HEK293 (cell line): Measurements from ENCODE around the gene PTCHD1.

Experiments used
- CTCF ChIA-PET: fragments of 350-600 bp; formaldehyde crosslinking; extraction: SDS; loops from one replicate; lab custom pipeline; 2021; ENCODE audit warnings: antibody characterized with exemption; lab: Yijun Ruan, JAX
- POLR2A ChIA-PET: fragments of 300-600 bp; formaldehyde crosslinking; extraction: SDS; loops from one replicate; lab custom pipeline; 2020; ENCODE audit warnings: antibody characterized with exemption, inconsistent platforms; lab: Yijun Ruan, JAX
- H3K27ac ChIP-seq: fragments of 200-500 bp; sonication (Bioruptor generic); 2 replicates; pipeline ENCODE4 v1.5.1; 2014; ENCODE audit warnings: low read depth, low read length, control low read depth, inconsistent platforms; ENCODE audit errors: extremely low read depth
- H3K36me3 ChIP-seq, 2 experiments: fragments of 200-500 bp in 1 of 2; sonication (Bioruptor generic) in 1 of 2; 1 replicate in 1 of 2; 2 replicates in 1 of 2; pipeline ENCODE4 v1.5.1; 2014 to 2017; ENCODE audit warnings: inconsistent platforms in 2 of 2, low read length in 2 of 2; ENCODE audit not compliant: control insufficient read depth in 2 of 2, insufficient read depth in 1 of 2
- H3K4me1 ChIP-seq: fragments of 200-500 bp; sonication (Bioruptor generic); 2 replicates; pipeline ENCODE4 v1.5.1; 2014; ENCODE audit warnings: mild to moderate bottlenecking, low read length, inconsistent platforms; ENCODE audit not compliant: control insufficient read depth, insufficient read depth
- H3K4me3 ChIP-seq: 2 replicates; pipeline ENCODE4 v1.5.1; 2011; ENCODE audit warnings: low read depth, mild to moderate bottlenecking, control low read depth, low read length, moderate library complexity
- H3K9me3 ChIP-seq: fragments of 200-500 bp; sonication (Bioruptor generic); 2 replicates; pipeline ENCODE4 v1.5.1; 2014; ENCODE audit warnings: low read depth, low read length, inconsistent platforms; ENCODE audit not compliant: control insufficient read depth, insufficient read depth
- ATF2 ChIP-seq: fragments of 450-650 bp; formaldehyde crosslinking; IDR thresholded peaks from 2 replicates; pipeline ENCODE4 v1.5.1; 2016; ENCODE audit warnings: missing biosample characterization, missing genetic modification characterization, low read depth
- GLI4 ChIP-seq: fragments of 450-650 bp; formaldehyde crosslinking; IDR thresholded peaks from 2 replicates; pipeline ENCODE4 v1.5.1; 2016; ENCODE audit warnings: missing biosample characterization, missing genetic modification characterization
- GLIS1 ChIP-seq: fragments of 450-650 bp; formaldehyde crosslinking; IDR thresholded peaks from 2 replicates; pipeline ENCODE4 v1.5.1; 2016; ENCODE audit warnings: missing biosample characterization, missing genetic modification characterization
- MEIS1 ChIP-seq: sonication (generic); formaldehyde crosslinking; IDR thresholded peaks from 2 replicates; pipeline ENCODE4 v1.8.1; 2022; ENCODE audit warnings: missing genetic modification reagents, mild to moderate bottlenecking, borderline replicate concordance
- PRDM1 ChIP-seq: fragments of 450-650 bp; formaldehyde crosslinking; IDR thresholded peaks from 2 replicates; pipeline ENCODE4; 2016; ENCODE audit warnings: missing biosample characterization, missing genetic modification characterization
- PRDM2 ChIP-seq: fragments of 450-650 bp; formaldehyde crosslinking; IDR thresholded peaks from 2 replicates; pipeline ENCODE4 v1.5.1; 2016; ENCODE audit warnings: missing biosample characterization, missing genetic modification characterization, borderline replicate concordance
- SP2 ChIP-seq: fragments of 450-650 bp; formaldehyde crosslinking; IDR thresholded peaks from 2 replicates; pipeline ENCODE4 v1.5.1; 2016; ENCODE audit warnings: missing biosample characterization, missing genetic modification characterization
- SP3 ChIP-seq: fragments of 450-650 bp; formaldehyde crosslinking; IDR thresholded peaks from 2 replicates; pipeline ENCODE4 v1.5.1; 2016; ENCODE audit warnings: missing biosample characterization, missing genetic modification characterization
- YY1 ChIP-seq: fragments of 450-650 bp; formaldehyde crosslinking; IDR thresholded peaks from 2 replicates; pipeline ENCODE4 v1.5.1; 2018; ENCODE audit warnings: missing biosample characterization, missing genetic modification characterization
- ZBTB1 ChIP-seq: fragments of 450-650 bp; formaldehyde crosslinking; IDR thresholded peaks from 2 replicates; pipeline ENCODE4 v1.5.1; 2016; ENCODE audit warnings: missing biosample characterization, missing genetic modification characterization
- ZFP3 ChIP-seq: fragments of 450-650 bp; formaldehyde crosslinking; IDR thresholded peaks from 2 replicates; pipeline ENCODE4 v1.5.1; 2016; ENCODE audit warnings: low read depth, missing biosample characterization, missing genetic modification characterization
- ZNF157 ChIP-seq: fragments of 450-650 bp; formaldehyde crosslinking; IDR thresholded peaks from 2 replicates; pipeline ENCODE4 v1.5.1; 2016; ENCODE audit warnings: missing biosample characterization, missing genetic modification characterization
- ZNF184 ChIP-seq: fragments of 450-650 bp; IDR thresholded peaks from 2 replicates; pipeline ENCODE4 v1.5.1; 2018; ENCODE audit warnings: missing biosample characterization, mild to moderate bottlenecking, missing genetic modification characterization
- ZNF266 ChIP-seq: fragments of 450-650 bp; formaldehyde crosslinking; IDR thresholded peaks from 2 replicates; pipeline ENCODE4 v1.5.1; 2016; ENCODE audit warnings: missing biosample characterization, missing genetic modification characterization, low read depth
- ZNF488 ChIP-seq: fragments of 450-650 bp; formaldehyde crosslinking; IDR thresholded peaks from 2 replicates; pipeline ENCODE4 v1.5.1; 2016; ENCODE audit warnings: missing biosample characterization, missing genetic modification characterization
- ZNF549 ChIP-seq: fragments of 450-650 bp; IDR thresholded peaks from 2 replicates; pipeline ENCODE4 v1.5.1; 2018; ENCODE audit warnings: missing biosample characterization, missing genetic modification characterization, mild to moderate bottlenecking, inconsistent platforms, moderate library complexity
- ZNF580 ChIP-seq: fragments of 450-650 bp; formaldehyde crosslinking; IDR thresholded peaks from 2 replicates; pipeline ENCODE4 v1.5.1; 2016; ENCODE audit warnings: missing biosample characterization, missing genetic modification characterization
- ZNF623 ChIP-seq: fragments of 450-650 bp; formaldehyde crosslinking; IDR thresholded peaks from 2 replicates; pipeline ENCODE4 v1.5.1; 2016; ENCODE audit warnings: missing biosample characterization, missing genetic modification characterization
- ZNF747 ChIP-seq: fragments of 450-650 bp; formaldehyde crosslinking; IDR thresholded peaks from 2 replicates; pipeline ENCODE4 v1.5.1; 2016; ENCODE audit warnings: missing biosample characterization, missing genetic modification characterization
- ZNF776 ChIP-seq: fragments of 450-650 bp; formaldehyde crosslinking; IDR thresholded peaks from 2 replicates; pipeline ENCODE4 v1.5.0; 2017; ENCODE audit warnings: missing biosample characterization, missing genetic modification characterization, borderline replicate concordance
- ZNF830 ChIP-seq: fragments of 450-650 bp; IDR thresholded peaks from 2 replicates; pipeline ENCODE4 v1.5.0; 2018; ENCODE audit warnings: missing biosample characterization, missing genetic modification characterization, low read depth, mild to moderate bottlenecking, moderate library complexity
- ZSCAN23 ChIP-seq: fragments of 450-650 bp; formaldehyde crosslinking; IDR thresholded peaks from 2 replicates; pipeline ENCODE4 v1.5.1; 2016; ENCODE audit warnings: missing biosample characterization, missing genetic modification characterization

PTCHD1 gene

GRCh38 chrX:23333842-23334520 lies 668 bp upstream of the PTCHD1 start (continued):
- TF ChIP-seq ZNF488 (no peak), ZNF776 (tag by site-specific recombination) (no peak)
- TF ChIP-seq, all 188 proteins: peak for 4

GRCh38 chrX:23334521-23334847 lies 165 bp upstream of the PTCHD1 start:
- TF ChIP-seq ZSCAN23 (tag by site-specific recombination), result no peak
- TF ChIP-seq ZBTB1 (tag by site-specific recombination), result no peak
- TF ChIP-seq GLIS1 (tag by site-specific recombination), result peak; percentile 47; the same call in 1 of the 2 replicates
- ChIA-PET CTCF (no interaction called here), POLR2A (interaction anchor here (0.6 kb wide), 1 partner anchor 241 kb away, joined by 4 read pairs; no protein-coding TSS in a partner anchor)
- H3K4me1 ChIP-seq, result no peaks in the 10 kb centered on the region
- H3K36me3 ChIP-seq, result no peaks in the 10 kb centered on the region
- H3K9me3 ChIP-seq, result no peaks in the 10 kb centered on the region
- H3K27ac ChIP-seq, result peak overlapping the region; percentile 72; the same call in 1 of the 2 replicates
- H3K4me3 ChIP-seq, result peak overlapping the region; percentile 47

GRCh38 chrX:23338334-23338733 lies 3.7 kb downstream of the PTCHD1 start:
- peaks cover 6% of the 10 kb centered on the region for H3K4me1 ChIP-seq
- no peaks in the 10 kb centered on the region for H3K9me3 ChIP-seq
- H3K27ac ChIP-seq, result no peak overlapping the region
- ChIA-PET CTCF (no interaction called here), POLR2A (interaction anchor here (0.7 kb wide), 1 partner anchor 425 kb away, joined by 3 read pairs; no protein-coding TSS in a partner anchor)
- no peaks in the 10 kb centered on the region for H3K36me3 ChIP-seq
- no peak overlapping the region for H3K4me3 ChIP-seq
- TF ChIP-seq PRDM1 (tag by site-specific recombination) (no peak), ZFP3 (no peak), ATF2 (tag by site-specific recombination) (peak; percentile 59; the same call in 1 of the 2 replicates)

- CTCF ChIA-PET, result interaction anchor here (0.7 kb wide), 1 partner anchor 228 kb away, joined by 4 read pairs; no protein-coding TSS in a partner anchor
- POLR2A ChIA-PET, result no interaction called here
- Histone ChIP-seq H3K27ac (no peak overlapping the region; the same call in 1 of the 2 replicates), H3K4me3 (no peak overlapping the region), H3K4me1 (peaks cover 14% of the 10 kb centered on the region), H3K9me3 (no peaks in the 10 kb centered on the region), H3K36me3 (no peaks in the 10 kb centered on the region)
- TF ChIP-seq SP2 (tag by site-specific recombination) (no peak), PRDM2 (tag by site-specific recombination) (no peak), YY1 (tag by site-specific recombination) (no peak), ZNF266 (tag by site-specific recombination) (no peak), ZNF623 (no peak), MEIS1 (CRISPR knock-in tag) (no peak), SP3 (tag by site-specific recombination) (no peak), ZNF747 (tag by site-specific recombination) (no peak), ZNF157 (tag by site-specific recombination) (no peak), GLI4 (no peak), ZNF549 (tag by site-specific recombination) (no peak), ZNF830 (no peak), ZNF184 (no peak), ZNF580 (tag by site-specific recombination) (no peak)
These were observed 6.8 kb downstream of the PTCHD1 start for GRCh38 chrX:23341452-23341851.
